ENCODE results near the gene CINP.

The CINP gene

DNA sequence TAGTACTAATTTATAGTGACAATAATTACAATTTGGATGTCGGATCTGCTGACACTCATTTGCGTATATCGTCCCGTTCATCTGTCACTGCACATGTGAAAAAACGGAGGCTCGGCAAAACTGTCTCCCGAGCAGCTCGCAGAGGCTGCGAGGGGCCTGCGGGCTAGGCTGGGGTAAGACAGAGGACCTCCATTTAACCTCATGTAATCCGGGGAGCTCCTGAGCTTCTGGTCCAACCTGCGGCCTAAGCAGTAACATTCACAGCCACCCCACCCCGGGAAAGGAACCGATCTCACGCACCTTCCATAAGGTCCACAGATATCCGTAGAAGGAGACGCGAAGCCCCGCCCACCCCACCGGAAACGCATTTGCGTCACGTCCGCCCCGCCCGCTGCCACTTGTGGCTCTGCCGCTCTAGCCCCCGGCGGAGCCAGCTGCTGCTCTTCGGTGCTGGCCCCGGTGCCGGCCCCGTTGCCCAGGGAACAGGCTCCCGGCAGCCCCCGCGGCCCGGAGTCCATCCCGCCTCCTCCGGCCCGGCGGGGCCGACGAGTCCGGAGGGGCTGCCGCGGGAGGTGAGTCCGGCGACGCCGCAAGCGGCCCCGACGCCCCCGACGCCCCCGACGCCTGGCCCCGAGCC, at the start of gene CINP, which contains the start of gene TECPR2:
CINP (minus strand) TSS at position 346 of the 637 bp plus-strand sequence; CDS start at position 307, 39 bp downstream.
TECPR2 (plus strand) TSS at position 397 of the 637 bp plus-strand sequence. CDS start 13,781 bp downstream, outside the sequence.
- H3K4me3 ChIP-seq (ENCODE audit: low read depth, low read length): peak within 1 kb of the TSS; percentile 70
- TF ChIP-seq, protein P1, sequence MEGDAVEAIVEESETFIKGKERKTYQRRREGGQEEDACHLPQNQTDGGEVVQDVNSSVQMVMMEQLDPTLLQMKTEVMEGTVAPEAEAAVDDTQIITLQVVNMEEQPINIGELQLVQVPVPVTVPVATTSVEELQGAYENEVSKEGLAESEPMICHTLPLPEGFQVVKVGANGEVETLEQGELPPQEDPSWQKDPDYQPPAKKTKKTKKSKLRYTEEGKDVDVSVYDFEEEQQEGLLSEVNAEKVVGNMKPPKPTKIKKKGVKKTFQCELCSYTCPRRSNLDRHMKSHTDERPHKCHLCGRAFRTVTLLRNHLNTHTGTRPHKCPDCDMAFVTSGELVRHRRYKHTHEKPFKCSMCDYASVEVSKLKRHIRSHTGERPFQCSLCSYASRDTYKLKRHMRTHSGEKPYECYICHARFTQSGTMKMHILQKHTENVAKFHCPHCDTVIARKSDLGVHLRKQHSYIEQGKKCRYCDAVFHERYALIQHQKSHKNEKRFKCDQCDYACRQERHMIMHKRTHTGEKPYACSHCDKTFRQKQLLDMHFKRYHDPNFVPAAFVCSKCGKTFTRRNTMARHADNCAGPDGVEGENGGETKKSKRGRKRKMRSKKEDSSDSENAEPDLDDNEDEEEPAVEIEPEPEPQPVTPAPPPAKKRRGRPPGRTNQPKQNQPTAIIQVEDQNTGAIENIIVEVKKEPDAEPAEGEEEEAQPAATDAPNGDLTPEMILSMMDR (IDR thresholded peaks at IDR 0.05; ENCODE audit: borderline replicate concordance, insufficient read depth, low read depth, low read length): no peak

DNA sequence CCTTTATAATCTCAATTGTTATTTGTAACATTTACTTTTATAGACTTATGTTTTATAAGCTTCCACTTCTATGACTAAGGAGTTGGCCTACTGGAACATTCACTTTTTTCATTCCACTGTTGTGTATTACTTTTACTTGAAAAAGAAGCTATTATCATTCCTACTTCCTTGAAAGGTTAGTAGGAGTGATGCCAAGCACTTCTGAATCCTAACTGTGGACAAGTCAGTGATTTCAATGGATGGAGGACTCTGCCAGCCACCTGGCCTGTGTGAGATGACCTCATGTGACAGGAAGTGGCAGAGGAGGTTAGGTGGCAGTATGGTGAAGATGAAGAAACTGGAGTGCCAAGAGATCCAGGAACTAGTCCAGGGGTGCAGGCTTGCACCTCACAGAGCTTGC, 46.0 kb upstream of the CINP start:
- TF ChIP-seq, protein P1 (IDR thresholded peaks at IDR 0.05; ENCODE audit: borderline replicate concordance, insufficient read depth, low read depth, low read length): no peak
- no peak overlapping the region for H3K4me3 ChIP-seq (ENCODE audit: low read depth, low read length)

DNA sequence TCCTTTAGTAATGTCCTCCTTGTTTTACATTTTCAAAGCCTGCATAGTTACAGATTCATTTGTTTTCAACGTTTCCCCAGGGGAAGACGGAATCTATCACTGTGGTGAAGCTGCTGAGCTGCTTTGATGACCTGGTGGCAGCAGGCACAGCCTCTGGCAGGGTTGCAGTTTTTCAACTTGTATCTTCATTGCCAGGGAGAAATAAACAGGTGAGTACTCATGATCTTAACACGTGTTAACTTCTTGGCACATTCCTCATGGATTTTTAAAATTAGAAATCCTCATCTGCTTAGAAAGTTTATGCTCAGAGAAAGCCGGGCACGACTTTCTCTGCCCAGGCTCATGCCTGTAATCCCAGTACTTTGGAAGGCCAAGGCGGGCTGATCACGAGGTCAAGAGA, 44.6 kb upstream of the CINP start:
- TF ChIP-seq, protein P1 (IDR thresholded peaks at IDR 0.05; ENCODE audit: borderline replicate concordance, insufficient read depth, low read depth, low read length): no peak
- no peak overlapping the region for H3K4me3 ChIP-seq (ENCODE audit: low read depth, low read length)

DNA sequence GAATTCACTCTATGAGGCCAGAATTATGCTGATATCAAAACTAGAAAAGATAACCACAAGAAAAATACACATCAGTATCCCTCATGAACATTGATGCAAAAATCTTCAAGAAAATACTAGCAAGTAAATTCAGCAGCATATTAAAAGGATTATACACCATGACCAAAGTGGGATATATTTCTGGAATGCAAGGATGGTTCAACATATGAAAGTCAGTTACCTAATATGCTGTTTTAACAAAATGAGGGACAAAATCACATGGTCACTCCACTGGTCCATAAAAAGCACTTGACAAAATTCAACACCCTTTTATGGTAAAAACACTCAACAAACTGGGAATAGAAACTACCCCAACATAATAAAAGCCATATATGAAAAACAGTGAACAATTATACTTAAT, 40.3 kb upstream of the CINP start:
- no peak overlapping the region for H3K4me3 ChIP-seq (ENCODE audit: low read depth, low read length)
- TF ChIP-seq, protein P1 (IDR thresholded peaks at IDR 0.05; ENCODE audit: borderline replicate concordance, insufficient read depth, low read depth, low read length): no peak

DNA sequence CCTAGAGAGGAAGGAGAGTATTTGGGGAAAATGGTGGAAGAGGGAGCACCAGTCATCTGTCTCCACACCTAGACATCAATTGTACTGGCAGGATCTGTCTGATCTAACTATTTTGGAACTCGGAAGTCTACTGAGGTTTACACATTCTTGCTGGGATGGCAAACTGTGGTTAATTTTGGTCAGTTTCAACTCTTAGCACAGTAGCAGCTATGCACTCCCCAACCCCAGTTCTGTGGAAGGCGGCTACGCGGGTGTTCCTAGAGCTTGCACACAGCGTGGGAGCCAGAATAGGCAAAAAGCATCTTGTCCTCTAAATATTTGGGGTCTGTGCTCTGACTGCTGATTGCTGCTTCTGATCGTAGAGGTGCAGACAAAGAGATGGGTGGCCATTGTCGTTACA, 33.8 kb upstream of the CINP start:
- no peak overlapping the region for H3K4me3 ChIP-seq (ENCODE audit: low read depth, low read length)

DNA sequence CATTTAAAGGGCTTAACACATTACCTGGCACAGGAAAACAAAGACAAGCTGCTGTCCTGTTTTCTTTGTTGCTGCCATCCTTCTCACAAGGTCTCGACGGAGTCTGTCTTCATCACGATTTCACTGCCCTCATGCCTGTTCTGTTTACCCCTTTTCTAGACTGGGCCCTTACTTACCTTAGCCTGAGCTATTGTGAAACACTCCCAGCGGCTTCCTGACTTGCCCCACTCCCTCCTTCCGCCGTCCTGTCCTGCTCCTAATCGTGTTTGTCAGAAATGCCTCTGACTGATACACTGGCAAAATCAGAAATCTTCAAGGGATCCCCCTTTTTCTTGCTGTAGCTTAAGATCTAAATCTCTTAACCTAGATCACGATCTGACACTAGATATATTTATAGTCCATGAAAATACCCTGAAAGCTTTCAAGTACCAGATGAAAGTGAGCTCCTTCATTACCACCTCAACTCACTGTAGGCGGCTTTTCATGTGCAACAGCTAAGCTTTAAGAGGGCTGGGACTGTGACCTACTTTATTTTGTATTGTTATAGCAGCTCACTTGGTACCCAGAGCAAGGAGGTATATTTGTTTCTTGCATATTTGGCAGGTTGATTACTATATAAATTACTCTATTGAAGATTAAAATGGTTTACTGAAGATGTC, 32.2 kb upstream of the CINP start:
- no peak overlapping the region for H3K4me3 ChIP-seq (ENCODE audit: low read depth, low read length)
- TF ChIP-seq, protein P1 (IDR thresholded peaks at IDR 0.05; ENCODE audit: borderline replicate concordance, insufficient read depth, low read depth, low read length): no peak

More for the DNA sequence above, 33.8 kb upstream of the CINP start:
- TF ChIP-seq, protein P1 (IDR thresholded peaks at IDR 0.05; ENCODE audit: borderline replicate concordance, insufficient read depth, low read depth, low read length): no peak

DNA sequence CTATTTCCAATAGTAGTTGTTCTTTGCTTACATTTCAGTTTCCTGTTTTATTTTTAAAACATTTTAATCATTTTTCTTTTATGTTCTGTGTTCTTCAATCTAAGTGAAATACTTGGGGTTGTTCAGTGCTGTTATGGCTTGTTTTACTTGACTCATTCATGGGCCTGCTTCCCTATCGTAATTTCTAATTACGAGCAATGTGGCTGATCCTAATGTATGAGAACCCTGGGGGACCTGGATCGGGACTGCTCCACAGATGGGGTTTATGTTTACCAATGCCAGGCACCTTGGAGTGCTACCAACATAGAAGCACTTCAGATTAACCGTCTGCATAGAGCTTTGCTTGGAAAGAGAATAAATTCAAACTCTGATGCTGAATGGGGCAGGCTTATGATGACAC, 29.8 kb upstream of the CINP start:
- H3K4me3 ChIP-seq (ENCODE audit: low read depth, low read length): no peak overlapping the region

More for the DNA sequence above, 29.8 kb upstream of the CINP start:
- TF ChIP-seq, protein P1 (IDR thresholded peaks at IDR 0.05; ENCODE audit: borderline replicate concordance, insufficient read depth, low read depth, low read length): no peak
